Gastrocnemius medialis (tissue), 4 donors: ENCODE results near the gene PCDH12.

Experiments used
- CTCF ChIP-seq, 5 experiments: fragments of 450-650 bp in 3 of 5; fragments of 200-600 bp in 2 of 5; sonication (generic) in 2 of 5; IDR thresholded peaks in 4 of 5; conservative IDR thresholded peaks in 1 of 5; 1 replicate in 4 of 5; 2 replicates in 1 of 5; pipeline ENCODE4 v1.5.1; 2016 to 2019; ENCODE audit warnings: antibody characterized with exemption in 5 of 5, mild to moderate bottlenecking in 3 of 5, moderate library complexity in 3 of 5
- POLR2A ChIP-seq, 2 donors: fragments of 450-650 bp; IDR thresholded peaks; one replicate each; pipeline ENCODE4 v1.6.1; 2017; ENCODE audit warnings: antibody characterized with exemption in 2 of 2, mild to moderate bottlenecking in 2 of 2, moderate library complexity in 2 of 2

- TF ChIP-seq CTCF (IDR thresholded peaks at IDR 0.05 in 4 of 5, conservative IDR thresholded peaks at IDR 0.05 in 1 of 5) = no peak
- no peak for TF ChIP-seq POLR2A (IDR thresholded peaks at IDR 0.05)
These were observed 42.2 kb upstream of the PCDH12 start for GRCh38 chr5:142000173-142000572.
